Measurements from ENCODE around the gene WDR86.

The WDR86 gene

GRCh38 chr7:151428378-151429236, 18.8 kb upstream of the WDR86 start:
- ChIA-PET POLR2A (no interaction called here), CTCF (no interaction called here)
- no peak for TF ChIP-seq SP1 (IDR thresholded peaks at IDR 0.05)
- TF ChIP-seq FOXM1 (IDR thresholded peaks at IDR 0.05; ENCODE audit: borderline replicate concordance): no peak
- TF ChIP-seq ZNF384 (IDR thresholded peaks at IDR 0.05): no peak
- TF ChIP-seq TARDBP (IDR thresholded peaks at IDR 0.05): no peak
- no peak for TF ChIP-seq LEF1 (IDR thresholded peaks at IDR 0.05; ENCODE audit: borderline replicate concordance)
- TF ChIP-seq, protein P1, sequence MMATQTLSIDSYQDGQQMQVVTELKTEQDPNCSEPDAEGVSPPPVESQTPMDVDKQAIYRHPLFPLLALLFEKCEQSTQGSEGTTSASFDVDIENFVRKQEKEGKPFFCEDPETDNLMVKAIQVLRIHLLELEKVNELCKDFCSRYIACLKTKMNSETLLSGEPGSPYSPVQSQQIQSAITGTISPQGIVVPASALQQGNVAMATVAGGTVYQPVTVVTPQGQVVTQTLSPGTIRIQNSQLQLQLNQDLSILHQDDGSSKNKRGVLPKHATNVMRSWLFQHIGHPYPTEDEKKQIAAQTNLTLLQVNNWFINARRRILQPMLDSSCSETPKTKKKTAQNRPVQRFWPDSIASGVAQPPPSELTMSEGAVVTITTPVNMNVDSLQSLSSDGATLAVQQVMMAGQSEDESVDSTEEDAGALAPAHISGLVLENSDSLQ (IDR thresholded peaks at IDR 0.05): no peak
- DNase-seq (ENCODE audit: extremely low spot score): no peak

- DNase-seq (ENCODE audit: extremely low spot score): no peak
- TF ChIP-seq LEF1 (IDR thresholded peaks at IDR 0.05; ENCODE audit: borderline replicate concordance): no peak
- TF ChIP-seq ELF4 (IDR thresholded peaks at IDR 0.05): no peak
- no peak for TF ChIP-seq CTBP1 (IDR thresholded peaks at IDR 0.05; ENCODE audit: borderline replicate concordance)
- no peak for TF ChIP-seq TARDBP (IDR thresholded peaks at IDR 0.05)
- no peak for TF ChIP-seq HDGF (IDR thresholded peaks at IDR 0.05; ENCODE audit: borderline replicate concordance)
- no peak for TF ChIP-seq FOXA1 (IDR thresholded peaks at IDR 0.05)
- no peak for TF ChIP-seq FOXK2 (IDR thresholded peaks at IDR 0.05)
- TF ChIP-seq, protein P1 (IDR thresholded peaks at IDR 0.05): no peak
- TF ChIP-seq ZNF384 (IDR thresholded peaks at IDR 0.05): no peak
- TF ChIP-seq SP1 (IDR thresholded peaks at IDR 0.05): no peak
- TF ChIP-seq NFRKB (IDR thresholded peaks at IDR 0.05): no peak
- TF ChIP-seq FOXM1 (IDR thresholded peaks at IDR 0.05; ENCODE audit: borderline replicate concordance): no peak
- TF ChIP-seq BHLHE40 (IDR thresholded peaks at IDR 0.05; ENCODE audit: borderline replicate concordance): no peak
- no peak for TF ChIP-seq L3MBTL2 (conservative IDR thresholded peaks at IDR 0.05)
- no peak for TF ChIP-seq SUZ12 (IDR thresholded peaks at IDR 0.05)
- no peak for TF ChIP-seq ARNT (IDR thresholded peaks at IDR 0.05)
- ChIA-PET POLR2A (no interaction called here), CTCF (interaction anchor here (1.6 kb wide), 1 partner anchor 25 kb away, joined by 5 read pairs; no protein-coding TSS in a partner anchor)
These were observed 18.0 kb upstream of the WDR86 start for GRCh38 chr7:151427705-151428377.

- CTCF ChIA-PET: interaction anchor here (1.0 to 1.6 kb wide), 2 partner anchors 25 to 111 kb away, joined by 4 to 5 read pairs; no protein-coding TSS in a partner anchor
These were observed 17.3 kb upstream of the WDR86 start for GRCh38 chr7:151426904-151427704.

DNA sequence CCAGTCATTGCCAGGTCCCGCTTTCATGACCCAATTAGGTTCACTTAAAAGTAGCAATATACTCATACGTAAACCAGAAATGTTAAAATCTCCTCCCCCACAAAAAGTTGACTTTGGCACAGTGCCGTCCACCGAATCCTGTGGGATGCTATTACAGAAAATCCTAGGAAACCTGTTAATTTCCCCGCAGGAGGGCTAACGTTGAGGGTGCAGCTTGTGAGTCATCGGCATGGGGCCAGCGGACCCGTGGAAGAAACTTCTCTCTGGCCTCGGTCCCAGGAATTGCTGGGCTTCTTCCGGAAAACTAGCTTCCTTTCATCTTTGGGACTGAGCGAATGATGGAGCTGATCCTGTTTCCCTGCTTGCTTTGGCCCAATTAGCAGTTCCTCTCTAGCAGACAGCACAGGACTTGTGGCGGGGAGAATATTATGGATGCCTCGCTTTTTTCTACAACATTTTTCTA, 16.6 kb upstream of the WDR86 start:
- ChIA-PET POLR2A (interaction anchor here (1.5 kb wide), 1 partner anchor 21 kb away, joined by 4 read pairs; no protein-coding TSS in a partner anchor), CTCF (interaction anchor here (0.7 to 1.6 kb wide), 3 partner anchors 26 to 333 kb away, joined by 4 to 5 read pairs (median 4); no protein-coding TSS in a partner anchor)
- TF ChIP-seq TARDBP (IDR thresholded peaks at IDR 0.05) (no peak), CTBP1 (IDR thresholded peaks at IDR 0.05; ENCODE audit: borderline replicate concordance) (no peak), FOXK2 (IDR thresholded peaks at IDR 0.05) (no peak), ELF4 (IDR thresholded peaks at IDR 0.05) (no peak), L3MBTL2 (conservative IDR thresholded peaks at IDR 0.05) (no peak), HDGF (IDR thresholded peaks at IDR 0.05; ENCODE audit: borderline replicate concordance) (no peak), NFRKB (IDR thresholded peaks at IDR 0.05) (no peak), ZNF384 (IDR thresholded peaks at IDR 0.05) (no peak), SUZ12 (IDR thresholded peaks at IDR 0.05) (no peak), BHLHE40 (IDR thresholded peaks at IDR 0.05; ENCODE audit: borderline replicate concordance) (no peak), FOXM1 (IDR thresholded peaks at IDR 0.05; ENCODE audit: borderline replicate concordance) (no peak), LEF1 (IDR thresholded peaks at IDR 0.05; ENCODE audit: borderline replicate concordance) (no peak)
- TF ChIP-seq, protein P1 (IDR thresholded peaks at IDR 0.05): no peak
- DNase-seq (ENCODE audit: extremely low spot score): peak; percentile 63

More at GRCh38 chr7:151426904-151427704, 17.3 kb upstream of the WDR86 start:
- POLR2A ChIA-PET: interaction anchor here (1.5 kb wide), 1 partner anchor 21 kb away, joined by 4 read pairs; no protein-coding TSS in a partner anchor
- TF ChIP-seq ZNF384 (IDR thresholded peaks at IDR 0.05) (no peak), CTBP1 (IDR thresholded peaks at IDR 0.05; ENCODE audit: borderline replicate concordance) (no peak)
- no peak for DNase-seq (ENCODE audit: extremely low spot score)

- POLR2A ChIA-PET: interaction anchor here (1.5 kb wide), 1 partner anchor 22 kb away, joined by 4 read pairs; no protein-coding TSS in a partner anchor
- CTCF ChIA-PET: interaction anchor here (0.7 to 1.6 kb wide), 3 partner anchors 27 to 333 kb away, joined by 4 to 5 read pairs (median 4); no protein-coding TSS in a partner anchor
- DNase-seq (ENCODE audit: extremely low spot score): no peak
- no peak for TF ChIP-seq HDGF (IDR thresholded peaks at IDR 0.05; ENCODE audit: borderline replicate concordance)
- TF ChIP-seq ZNF384 (IDR thresholded peaks at IDR 0.05): no peak
- no peak for TF ChIP-seq SUZ12 (IDR thresholded peaks at IDR 0.05)
- no peak for TF ChIP-seq ELF4 (IDR thresholded peaks at IDR 0.05)
- no peak for TF ChIP-seq SP1 (IDR thresholded peaks at IDR 0.05)
- no peak for TF ChIP-seq CTBP1 (IDR thresholded peaks at IDR 0.05; ENCODE audit: borderline replicate concordance)
- no peak for TF ChIP-seq NFRKB (IDR thresholded peaks at IDR 0.05)
- TF ChIP-seq TARDBP (IDR thresholded peaks at IDR 0.05): no peak
- TF ChIP-seq FOXK2 (IDR thresholded peaks at IDR 0.05): no peak
- TF ChIP-seq BHLHE40 (IDR thresholded peaks at IDR 0.05; ENCODE audit: borderline replicate concordance): no peak
- TF ChIP-seq, protein P1 (IDR thresholded peaks at IDR 0.05): no peak
- no peak for TF ChIP-seq FOXA1 (IDR thresholded peaks at IDR 0.05)
- no peak for TF ChIP-seq L3MBTL2 (conservative IDR thresholded peaks at IDR 0.05)
- no peak for TF ChIP-seq LEF1 (IDR thresholded peaks at IDR 0.05; ENCODE audit: borderline replicate concordance)
- no peak for TF ChIP-seq FOXM1 (IDR thresholded peaks at IDR 0.05; ENCODE audit: borderline replicate concordance)
- TF ChIP-seq ARNT (IDR thresholded peaks at IDR 0.05): no peak
These were observed 16.0 kb upstream of the WDR86 start for GRCh38 chr7:151425670-151426440.

Data from HEK293T (cell line).